WTC11 (cell line): ENCODE results near the gene MAMLD1.

Source experiments
- ATF2 ChIP-seq: sonication (generic); formaldehyde crosslinking; IDR thresholded peaks from 2 replicates; pipeline ENCODE4 v1.8.1; 2022; ENCODE audit warnings: low read depth, missing genetic modification reagents, borderline replicate concordance
- ATF3 ChIP-seq: sonication (generic); formaldehyde crosslinking; conservative IDR thresholded peaks from 2 replicates; pipeline ENCODE4 v1.8.1; 2022; ENCODE audit warnings: mild to moderate bottlenecking, missing genetic modification reagents
- CREM ChIP-seq: sonication (generic); formaldehyde crosslinking; IDR thresholded peaks from 2 replicates; pipeline ENCODE4 v1.8.1; 2022; ENCODE audit warnings: mild to moderate bottlenecking, missing genetic modification reagents, moderate library complexity
- CTCF ChIP-seq: fragments of 200-600 bp; IDR thresholded peaks from 2 replicates; pipeline ENCODE4 v1.8.0; 2022; ENCODE audit warnings: antibody characterized with exemption
- ELF4 ChIP-seq: sonication (generic); formaldehyde crosslinking; IDR thresholded peaks from 2 replicates; pipeline ENCODE4 v1.8.1; 2022; ENCODE audit warnings: low read depth, mild to moderate bottlenecking, moderate library complexity, missing genetic modification reagents
- JUN ChIP-seq: sonication (generic); formaldehyde crosslinking; IDR thresholded peaks from 2 replicates; pipeline ENCODE4 v1.8.0; 2023; ENCODE audit warnings: mild to moderate bottlenecking, missing genetic modification reagents
- KAT7 ChIP-seq: sonication (generic); formaldehyde crosslinking; IDR thresholded peaks from 2 replicates; pipeline ENCODE4 v1.8.1; 2023; ENCODE audit warnings: missing genetic modification reagents, mild to moderate bottlenecking, borderline replicate concordance
- MLX ChIP-seq: sonication (generic); formaldehyde crosslinking; IDR thresholded peaks from 2 replicates; pipeline ENCODE4 v1.8.1; 2023; ENCODE audit warnings: mild to moderate bottlenecking, missing genetic modification reagents, moderate library complexity
- SP1 ChIP-seq: sonication (generic); formaldehyde crosslinking; conservative IDR thresholded peaks from 2 replicates; pipeline ENCODE4 v1.8.1; 2022; ENCODE audit warnings: missing genetic modification reagents
- USF1 ChIP-seq: sonication (generic); formaldehyde crosslinking; IDR thresholded peaks from 2 replicates; pipeline ENCODE4 v1.8.0; 2022; ENCODE audit warnings: mild to moderate bottlenecking, missing genetic modification reagents
- USF2 ChIP-seq: sonication (generic); formaldehyde crosslinking; IDR thresholded peaks from 2 replicates; pipeline ENCODE4 v1.8.1; 2023; ENCODE audit warnings: mild to moderate bottlenecking, missing genetic modification reagents, moderate library complexity
- ZBTB43 ChIP-seq: sonication (generic); formaldehyde crosslinking; IDR thresholded peaks from 2 replicates; pipeline ENCODE4 v1.8.1; 2023; ENCODE audit warnings: mild to moderate bottlenecking, missing genetic modification reagents
- ZNF263 ChIP-seq: sonication (generic); formaldehyde crosslinking; IDR thresholded peaks from 2 replicates; pipeline ENCODE4 v1.8.1; 2022; ENCODE audit warnings: low read depth, mild to moderate bottlenecking, moderate library complexity, missing genetic modification reagents

GRCh38 chrX:150316564-150316963 lies 46.6 kb upstream of the MAMLD1 start:
- TF ChIP-seq CTCF (no peak), ZNF263 (no peak), KAT7 (CRISPR knock-in tag) (no peak), ZBTB43 (no peak), SP1 (CRISPR knock-in tag) (no peak), MLX (CRISPR knock-in tag) (no peak), ELF4 (CRISPR knock-in tag) (no peak), CREM (CRISPR knock-in tag) (no peak), USF1 (no peak), JUN (CRISPR knock-in tag) (no peak), USF2 (CRISPR knock-in tag) (no peak), ATF2 (CRISPR knock-in tag) (no peak), ATF3 (CRISPR knock-in tag) (no peak)
